H1 (cell line): ENCODE data around the gene EEF1AKMT2. TPM values are rescaled to one million over a fixed set of nuclear protein-coding genes. Genes with fewer than 3 reads are reported as not detected.

ENCODE experiments used
- BRCA1 ChIP-seq: IDR thresholded peaks from 2 replicates; pipeline ENCODE4 v1.6.1; 2012; ENCODE audit warnings: low read depth, low read length, improper control_type of control experiment
- FOSL1 ChIP-seq: IDR thresholded peaks from 2 replicates; pipeline ENCODE4 v1.6.1; 2011; ENCODE audit warnings: mild to moderate bottlenecking, low read depth, low read length, moderate library complexity; ENCODE audit not compliant: insufficient read depth
- HDAC2 ChIP-seq, 2 experiments: fragments of 300-600 bp in 1 of 2; sonication (generic) in 1 of 2; IDR thresholded peaks; 2 replicates each; pipeline ENCODE4 v1.6.1; 2011 to 2012; ENCODE audit warnings: low read depth in 2 of 2, low read length in 2 of 2, mild to moderate bottlenecking in 2 of 2, moderate library complexity in 2 of 2, borderline replicate concordance in 1 of 2, inconsistent platforms in 1 of 2
- HDAC6 ChIP-seq: IDR thresholded peaks from one replicate; pipeline ENCODE4 v1.7.1; 2012; ENCODE audit warnings: low read depth, mild to moderate bottlenecking, inconsistent platforms, low read length, moderate library complexity
- NRF1 ChIP-seq: IDR thresholded peaks from 2 replicates; pipeline ENCODE4 v1.6.1; 2011; ENCODE audit warnings: mild to moderate bottlenecking, low read depth, low read length, improper control_type of control experiment
- RBBP5 ChIP-seq: IDR thresholded peaks from 2 replicates; pipeline ENCODE4 v1.7.1; 2012; ENCODE audit warnings: low read depth, mild to moderate bottlenecking, inconsistent platforms, low read length, moderate library complexity, borderline replicate concordance
- SIX5 ChIP-seq: IDR thresholded peaks from 2 replicates; pipeline ENCODE4 v1.6.1; 2011; ENCODE audit warnings: mild to moderate bottlenecking, low read depth, low read length
- TCF12 ChIP-seq: IDR thresholded peaks from 2 replicates; pipeline ENCODE4 v1.6.1; 2011; ENCODE audit warnings: low read depth, mild to moderate bottlenecking, low read length
- polyA plus RNA-seq, 7 experiments: library from polyadenylated mRNA; depleted of rRNA in 3 of 7; stranded (reverse) in 5 of 7; unstranded in 2 of 7; fragments of >200 nt in 5 of 7; fragments of 200-250 nt in 2 of 7; gene quantifications; 1 replicate in 5 of 7; 2 replicates in 1 of 7; 4 replicates in 1 of 7; pipeline versions ENCODE4 v1.2.1 to v1.2.3, GENCODE V29; 2011 to 2013; ENCODE audit warnings: missing spikeins in 2 of 7, mixed read lengths in 2 of 7
- total RNA-seq: library from RNA; stranded (reverse); fragmentation: NEBNext Ultra II Directional; extraction: Animal tissue kit (Norgen Biotek cat#: 25700); gene quantifications from 2 replicates; pipeline ENCODE4 v1.2.1, GENCODE V29; 2021
- TF ChIP-seq, protein P1 (sequence below): IDR thresholded peaks from 2 replicates; pipeline ENCODE4 v1.6.1; 2012; ENCODE audit warnings: inconsistent platforms

EEF1AKMT2 gene
- total and polyA plus RNA-seq, 2 of the 8 experiments (the other 6 are each of a cell fraction or from before 2014, with no cell fraction given): 9.8 to 26.8 TPM

DNA sequence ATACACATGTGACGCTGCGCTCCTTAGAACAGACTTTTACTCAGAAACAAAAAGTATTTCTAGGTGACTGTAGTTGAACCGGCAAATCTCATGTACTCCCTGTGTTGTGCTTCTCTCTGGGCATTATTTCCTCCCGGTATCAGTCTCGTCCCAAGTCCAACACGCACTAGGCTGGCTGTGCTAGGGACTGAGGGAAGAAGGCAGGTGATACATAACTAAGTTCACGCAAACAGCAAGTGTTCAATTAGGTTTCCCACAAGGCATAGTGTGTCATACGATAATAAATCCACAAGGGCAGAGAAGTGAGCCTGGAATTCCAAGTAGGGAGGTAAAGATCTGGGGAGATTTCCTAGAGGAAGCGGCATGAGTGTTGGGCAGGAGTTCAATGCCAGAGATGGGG is 67.9 kb downstream of the EEF1AKMT2 start (continued):
- TF ChIP-seq TCF12: no peak
- TF ChIP-seq HDAC2 (IDR thresholded peaks at IDR 0.05; ENCODE audit: borderline replicate concordance in 1 of 2, low read depth in 2 of 2, low read length in 2 of 2): no peak
- TF ChIP-seq HDAC6: no peak
- no peak for TF ChIP-seq NRF1
- TF ChIP-seq BRCA1: no peak
- no peak for TF ChIP-seq FOSL1
- TF ChIP-seq, protein P1, sequence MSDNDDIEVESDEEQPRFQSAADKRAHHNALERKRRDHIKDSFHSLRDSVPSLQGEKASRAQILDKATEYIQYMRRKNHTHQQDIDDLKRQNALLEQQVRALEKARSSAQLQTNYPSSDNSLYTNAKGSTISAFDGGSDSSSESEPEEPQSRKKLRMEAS: no peak
- TF ChIP-seq SIX5: no peak
- no peak for TF ChIP-seq RBBP5
